SHP77 (cell line): ENCODE data around the gene VCL.
"Not testable (repeated sequence)": the region's sequence is repeated elsewhere in the genome, so short reads cannot be mapped to it uniquely, and the experiment has no call there.

ENCODE experiments used
- DNase-seq, 2 experiments: peaks; one replicate each; lab custom pipeline; 2025; lab: John Stamatoyannopoulos, UW

VCL gene

GRCh38 chr10:74109452-74109851, 111.5 kb downstream of the VCL start:
- no peak for DNase-seq

- DNase-seq = no peak
Observed at GRCh38 chr10:74110120-74110519, 112.2 kb downstream of the VCL start.

GRCh38 chr10:74111799-74112198, 113.9 kb downstream of the VCL start:
- DNase-seq = no peak

GRCh38 chr10:74113546-74113945, 115.6 kb downstream of the VCL start:
- DNase-seq = no peak

- no peak for DNase-seq
Observed at GRCh38 chr10:74114041-74114448, 116.1 kb downstream of the VCL start.

GRCh38 chr10:74117738-74118137, 119.8 kb downstream of the VCL start:
- no peak for DNase-seq

GRCh38 chr10:74118804-74119203, 120.9 kb downstream of the VCL start:
- DNase-seq = no peak

- DNase-seq = no peak
Observed at GRCh38 chr10:74120911-74121310, 123.0 kb downstream of the VCL start.

GRCh38 chr10:74121368-74121767, 123.5 kb downstream of the VCL start:
- DNase-seq = no peak

GRCh38 chr10:74122060-74122459, 124.1 kb downstream of the VCL start:
- no peak for DNase-seq

- DNase-seq = no peak
Observed at GRCh38 chr10:74123081-74123480, 125.2 kb downstream of the VCL start.

- no peak for DNase-seq
Observed at GRCh38 chr10:74133923-74134820, 136.3 kb downstream of the VCL start.

- no peak for DNase-seq
Observed at GRCh38 chr10:74135452-74135851, 137.5 kb downstream of the VCL start.

GRCh38 chr10:74137992-74138391, 140.1 kb downstream of the VCL start:
- no peak for DNase-seq

GRCh38 chr10:74138596-74138995, 140.7 kb downstream of the VCL start:
- not testable (repeated sequence) for DNase-seq

- DNase-seq = no peak
Observed at GRCh38 chr10:74139981-74140380, 142.1 kb downstream of the VCL start.

GRCh38 chr10:74140553-74140952, 142.6 kb downstream of the VCL start:
- DNase-seq = no peak

GRCh38 chr10:74145133-74145532, 147.2 kb downstream of the VCL start:
- DNase-seq = no peak

- not testable (repeated sequence) for DNase-seq
Observed at GRCh38 chr10:74146980-74147379, 149.1 kb downstream of the VCL start.

GRCh38 chr10:74150204-74150989, 152.5 kb downstream of the VCL start, which contains the start of gene AP3M1:
AP3M1 (minus strand) TSS chr10:74150828; CDS start chr10:74138379, 12,449 bp downstream.
- peak; percentile 39 to 72 for DNase-seq

GRCh38 chr10:74150990-74151878, 153.3 kb downstream of the VCL start, which contains the start of gene ADK:
ADK (plus strand) TSS chr10:74151221; CDS start chr10:74151279, 58 bp downstream.
- peak; percentile 88 for DNase-seq
